Measurements from ENCODE around the gene KASH5.

KASH5 gene

GRCh38 chr19:49461656-49462055, 73.6 kb downstream of the KASH5 start:
- no peak for DNase-seq

- no peak for DNase-seq
Measured at GRCh38 chr19:49462492-49462891, 74.4 kb downstream of the KASH5 start.

- no peak for DNase-seq
Measured at GRCh38 chr19:49463960-49464740, 76.1 kb downstream of the KASH5 start.

GRCh38 chr19:49465371-49465770, 77.3 kb downstream of the KASH5 start:
- DNase-seq, result no peak
